Upper lobe of left lung (tissue), 6 donors: ENCODE measurements around the gene TGFB2. TPM values are rescaled to one million over a fixed set of nuclear protein-coding genes. Genes with fewer than 3 reads are reported as not detected.

ENCODE experiments used
- ATAC-seq, 2 donors: fragments of 200-7000 bp; cut with Tn5 transposase; one replicate each; pipeline ENCODE4 v1.9.1; 2022; ENCODE audit warnings: mild to moderate bottlenecking in 2 of 2, moderate library complexity in 2 of 2; ENCODE audit not compliant: low FRiP score in 2 of 2
- DNase-seq, 2 donors: peaks; one replicate each; pipeline ENCODE4 v3.0.0-alpha.2; 2019 to 2020
- H3K27ac ChIP-seq, 4 donors: fragments of 200-600 bp; sonication (generic); one replicate each; pipeline ENCODE4 v1.5.1; 2016 to 2019
- H3K27me3 ChIP-seq, 4 donors: fragments of 200-600 bp; sonication (generic); one replicate each; pipeline ENCODE4 v1.5.1; 2017 to 2019
- H3K36me3 ChIP-seq, 4 donors: fragments of 200-600 bp; sonication (generic); one replicate each; pipeline ENCODE4 v1.5.1; 2016 to 2019
- H3K4me1 ChIP-seq, 4 donors: fragments of 200-600 bp; sonication (generic); one replicate each; pipeline ENCODE4 v1.5.1; 2018 to 2019
- H3K4me3 ChIP-seq, 4 donors: fragments of 200-600 bp; sonication (generic); one replicate each; pipeline ENCODE4 v1.5.1; 2017 to 2019; ENCODE audit warnings: mild to moderate bottlenecking in 2 of 4, moderate library complexity in 1 of 4
- H3K9me3 ChIP-seq, 4 donors: fragments of 200-600 bp; sonication (generic); one replicate each; pipeline ENCODE4 v1.5.1; 2018 to 2019
- EP300 ChIP-seq, 4 donors: sonication (generic); formaldehyde crosslinking; IDR thresholded peaks; one replicate each; pipeline ENCODE4 v1.5.1; 2017; ENCODE audit warnings: antibody characterized with exemption in 4 of 4, control low read depth in 2 of 4
- POLR2A ChIP-seq, 4 donors: fragments of 450-650 bp; IDR thresholded peaks; one replicate each; pipeline ENCODE4 v1.5.1; 2016 to 2017; ENCODE audit warnings: antibody characterized with exemption in 4 of 4, mild to moderate bottlenecking in 2 of 4
- POLR2AphosphoS5 ChIP-seq, 2 donors: sonication (generic); formaldehyde crosslinking; IDR thresholded peaks; one replicate each; pipeline ENCODE4 v1.5.1; 2017; ENCODE audit warnings: antibody characterized with exemption in 2 of 2
- WGBS, 2 donors: methylation state at CpG; one replicate each; pipeline ENCODE4 v1.1.5; 2017 to 2018; 5-methylcytosine and 5-hydroxymethylcytosine counted together
- total RNA-seq, 6 donors: library from RNA; depleted of rRNA in 4 of 6; stranded (reverse); fragments of >200 nt in 4 of 6; gene quantifications; one replicate each; pipeline versions ENCODE4 v1.1.0 to v1.2.1, GENCODE V29; 2016 to 2021
- TF ChIP-seq, protein P1 (sequence below), 6 experiments: fragments of 450-650 bp in 4 of 6; fragments of 200-600 bp in 2 of 6; sonication (generic) in 2 of 6; IDR thresholded peaks; one replicate each; pipeline ENCODE4 v1.5.1; 2016 to 2019; ENCODE audit warnings: antibody characterized with exemption in 6 of 6
- donor health status: DM: no; HTN: no; CAD: no; lungs with moderate emphysema.
- donor health status: DM: no; HTN: yes; CAD: no; lungs with severe emphysema.

TGFB2 gene
- total RNA-seq, 6 donors from 2014 or later = 4.2 to 13.7 (median 9.9) TPM

DNA sequence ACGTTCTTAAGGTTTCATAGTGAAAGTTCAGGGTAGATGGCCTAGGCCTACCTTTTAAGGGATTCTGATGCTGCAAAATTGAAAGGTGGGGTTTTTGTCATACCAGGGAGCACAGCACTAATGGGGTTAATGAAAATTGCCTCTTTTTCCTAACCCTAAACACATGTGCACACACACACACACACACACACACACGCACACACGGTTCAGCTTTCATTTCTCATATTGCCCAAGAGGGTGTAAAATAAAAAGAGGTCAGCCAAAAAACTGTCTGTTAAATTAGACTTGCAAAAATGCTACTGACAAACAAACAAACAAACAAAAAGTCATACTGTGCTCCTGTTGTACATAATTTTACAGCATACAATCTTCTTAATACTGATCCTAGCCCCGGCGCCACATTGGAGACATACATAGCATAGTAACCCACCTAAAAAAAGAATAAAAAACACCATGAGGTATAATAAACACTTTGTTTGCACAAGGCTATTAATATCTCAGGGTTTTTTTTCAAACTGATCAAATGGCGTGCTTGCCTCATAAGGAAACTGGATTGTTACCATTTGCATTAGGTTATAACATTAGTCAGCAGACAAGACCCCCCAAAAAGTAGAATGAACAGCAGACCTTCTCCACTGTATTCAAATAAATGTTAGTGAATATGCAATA lies 69.1 kb downstream of the TGFB2 start:
- DNase-seq (no peak), ATAC-seq (no peak)
- 78 to 82% methylated on average over 6 of the region's 6 CpGs for WGBS, 2 donors
- Histone ChIP-seq H3K36me3 (no peaks in the 10 kb centered on the region), H3K27ac (no peak overlapping the region), H3K9me3 (peaks cover 0 to 4% (median 0%) of the 10 kb centered on the region in 4 donors), H3K4me3 (no peak overlapping the region), H3K4me1 (no peaks in the 10 kb centered on the region), H3K27me3 (no peaks in the 10 kb centered on the region)
- TF ChIP-seq POLR2AphosphoS5 (IDR thresholded peaks at IDR 0.05) = no peak
- TF ChIP-seq POLR2A (IDR thresholded peaks at IDR 0.05) = no peak
- TF ChIP-seq EP300 (IDR thresholded peaks at IDR 0.05) = no peak
- TF ChIP-seq, protein P1, sequence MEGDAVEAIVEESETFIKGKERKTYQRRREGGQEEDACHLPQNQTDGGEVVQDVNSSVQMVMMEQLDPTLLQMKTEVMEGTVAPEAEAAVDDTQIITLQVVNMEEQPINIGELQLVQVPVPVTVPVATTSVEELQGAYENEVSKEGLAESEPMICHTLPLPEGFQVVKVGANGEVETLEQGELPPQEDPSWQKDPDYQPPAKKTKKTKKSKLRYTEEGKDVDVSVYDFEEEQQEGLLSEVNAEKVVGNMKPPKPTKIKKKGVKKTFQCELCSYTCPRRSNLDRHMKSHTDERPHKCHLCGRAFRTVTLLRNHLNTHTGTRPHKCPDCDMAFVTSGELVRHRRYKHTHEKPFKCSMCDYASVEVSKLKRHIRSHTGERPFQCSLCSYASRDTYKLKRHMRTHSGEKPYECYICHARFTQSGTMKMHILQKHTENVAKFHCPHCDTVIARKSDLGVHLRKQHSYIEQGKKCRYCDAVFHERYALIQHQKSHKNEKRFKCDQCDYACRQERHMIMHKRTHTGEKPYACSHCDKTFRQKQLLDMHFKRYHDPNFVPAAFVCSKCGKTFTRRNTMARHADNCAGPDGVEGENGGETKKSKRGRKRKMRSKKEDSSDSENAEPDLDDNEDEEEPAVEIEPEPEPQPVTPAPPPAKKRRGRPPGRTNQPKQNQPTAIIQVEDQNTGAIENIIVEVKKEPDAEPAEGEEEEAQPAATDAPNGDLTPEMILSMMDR (IDR thresholded peaks at IDR 0.05) = no peak

DNA sequence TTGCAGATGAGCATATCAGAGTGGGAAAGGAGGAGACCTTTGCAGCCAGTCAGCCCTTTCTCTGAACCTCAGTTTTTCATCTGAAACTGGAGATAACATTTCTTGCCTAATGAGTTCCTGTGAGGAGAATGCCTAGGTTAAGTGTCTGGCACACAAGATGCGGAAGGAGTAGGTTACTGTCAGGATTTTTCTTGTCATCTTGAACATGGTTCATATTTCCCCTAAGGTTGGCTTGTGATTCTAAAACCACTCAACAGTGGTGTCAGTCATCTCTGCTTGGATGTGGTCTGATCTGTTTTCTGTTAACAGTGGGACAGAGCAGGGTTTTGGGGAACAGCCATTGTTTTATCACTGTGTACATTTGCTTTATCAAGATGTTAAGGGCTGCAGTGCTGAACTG lies 70.6 kb downstream of the TGFB2 start:
- no peak for ATAC-seq
- 95 to 100% methylated on average over 1 of the region's 1 CpG for WGBS, 2 donors

DNA sequence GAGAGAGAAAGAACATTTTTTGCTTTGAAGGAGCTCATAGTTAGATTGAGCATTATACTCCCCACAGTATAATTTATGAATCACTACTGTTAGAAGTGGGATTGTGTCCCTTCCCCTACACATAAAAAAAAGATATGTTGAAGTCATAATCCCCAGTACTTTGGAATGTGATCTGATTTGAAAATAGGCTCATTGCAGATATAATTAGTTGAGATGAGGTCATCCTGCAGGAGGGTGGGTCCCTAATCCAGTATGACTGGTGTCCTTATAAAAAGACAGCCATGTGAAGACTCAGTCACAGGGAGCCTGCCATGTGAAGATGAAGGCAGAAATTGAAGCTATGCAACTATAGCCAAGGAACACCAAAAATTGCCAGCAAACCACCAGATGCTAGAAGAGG lies 76.4 kb downstream of the TGFB2 start:
- ATAC-seq (peak in 1 of 2 donors; percentile 48), DNase-seq (no peak)
- Histone ChIP-seq H3K36me3 (no peaks in the 10 kb centered on the region), H3K9me3 (peaks cover 0 to 4% (median 0%) of the 10 kb centered on the region in 4 donors), H3K4me3 (no peak overlapping the region), H3K27me3 (no peaks in the 10 kb centered on the region), H3K4me1 (no peaks in the 10 kb centered on the region), H3K27ac (no peak overlapping the region)
- TF ChIP-seq POLR2A (IDR thresholded peaks at IDR 0.05) (no peak), EP300 (IDR thresholded peaks at IDR 0.05) (no peak), POLR2AphosphoS5 (IDR thresholded peaks at IDR 0.05) (no peak)
- TF ChIP-seq, protein P1 (IDR thresholded peaks at IDR 0.05) = no peak

More for the DNA sequence above, 70.6 kb downstream of the TGFB2 start:
- TF ChIP-seq, protein P1 (IDR thresholded peaks at IDR 0.05) = no peak
- TF ChIP-seq EP300 (IDR thresholded peaks at IDR 0.05) (no peak), POLR2A (IDR thresholded peaks at IDR 0.05) (no peak), POLR2AphosphoS5 (IDR thresholded peaks at IDR 0.05) (no peak)
- no peaks in the 10 kb centered on the region for H3K27me3 ChIP-seq
- DNase-seq = no peak
- peaks cover 0 to 4% (median 0%) of the 10 kb centered on the region in 4 donors for H3K9me3 ChIP-seq
- H3K4me3 ChIP-seq = no peak overlapping the region
- no peaks in the 10 kb centered on the region for H3K36me3 ChIP-seq
- no peaks in the 10 kb centered on the region for H3K4me1 ChIP-seq
- H3K27ac ChIP-seq = no peak overlapping the region

DNA sequence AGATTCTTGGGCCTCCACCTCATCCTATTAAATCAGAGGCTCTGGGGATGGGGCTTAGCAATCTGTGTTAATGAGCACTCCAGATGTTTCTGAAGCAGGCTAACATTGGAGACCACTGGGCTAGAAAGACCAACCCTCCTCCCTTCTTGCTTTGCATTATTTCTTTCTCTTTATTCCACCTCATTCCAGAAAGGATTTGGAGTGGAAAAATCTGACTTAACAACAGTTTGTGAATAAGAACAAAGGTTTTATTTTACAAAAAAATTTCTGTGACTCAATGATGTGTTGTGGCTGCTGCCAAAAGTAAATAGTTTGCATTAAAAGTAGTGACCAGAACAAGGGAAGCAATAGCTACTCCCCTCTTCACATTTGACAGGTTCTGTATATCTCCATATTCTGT lies 79.4 kb downstream of the TGFB2 start:
- no peak for TF ChIP-seq POLR2A (IDR thresholded peaks at IDR 0.05)
- no peak for TF ChIP-seq POLR2AphosphoS5 (IDR thresholded peaks at IDR 0.05)
- no peak for TF ChIP-seq EP300 (IDR thresholded peaks at IDR 0.05)
- TF ChIP-seq, protein P1 (IDR thresholded peaks at IDR 0.05) = no peak
- Histone ChIP-seq H3K27ac (no peak overlapping the region), H3K9me3 (no peaks in the 10 kb centered on the region), H3K4me3 (no peak overlapping the region), H3K4me1 (no peaks in the 10 kb centered on the region), H3K36me3 (no peaks in the 10 kb centered on the region), H3K27me3 (no peaks in the 10 kb centered on the region)
- ATAC-seq = no peak
- no peak for DNase-seq
